ENCODE data around the gene MAP3K13.

Gene MAP3K13

DNA sequence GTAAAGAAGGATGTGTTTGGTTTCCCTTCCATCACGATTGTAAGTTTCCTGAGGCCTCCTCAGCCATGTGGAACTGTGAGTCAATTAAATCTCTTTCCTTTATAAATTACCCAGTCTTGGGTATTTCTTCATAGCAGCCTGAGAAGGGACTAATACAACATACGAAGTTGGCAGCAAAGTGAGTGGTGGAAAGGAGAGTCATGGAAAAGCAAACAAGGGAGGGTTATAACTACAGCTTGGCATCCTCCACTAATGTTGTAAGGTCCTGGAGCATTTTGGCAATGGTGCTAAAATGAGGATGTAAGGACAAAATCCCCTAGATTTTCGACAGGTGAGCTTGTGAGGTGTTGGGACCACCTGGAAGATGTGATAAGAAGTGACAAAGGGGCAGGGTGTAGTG lies 141.7 kb downstream of the MAP3K13 start:
- H4K20me1 ChIP-seq (ENCODE audit: control insufficient read depth, insufficient read depth, low read depth, low read length), result no peaks in the 10 kb centered on the region
- no peaks in the 10 kb centered on the region for H3F3A ChIP-seq (ENCODE audit: control insufficient read depth, insufficient read depth)
- no peaks in the 10 kb centered on the region for H3K79me2 ChIP-seq (ENCODE audit: control insufficient read depth, low read length)
- H3K27me3 ChIP-seq (ENCODE audit: control insufficient read depth, low read length), result peaks cover 15% of the 10 kb centered on the region
- H3K4me1 ChIP-seq (ENCODE audit: control insufficient read depth, low read length), result no peaks in the 10 kb centered on the region
- no peak for TF ChIP-seq EZH2phosphoT487 (IDR thresholded peaks at IDR 0.05; ENCODE audit: borderline replicate concordance, low read length)
- TF ChIP-seq, protein P1, sequence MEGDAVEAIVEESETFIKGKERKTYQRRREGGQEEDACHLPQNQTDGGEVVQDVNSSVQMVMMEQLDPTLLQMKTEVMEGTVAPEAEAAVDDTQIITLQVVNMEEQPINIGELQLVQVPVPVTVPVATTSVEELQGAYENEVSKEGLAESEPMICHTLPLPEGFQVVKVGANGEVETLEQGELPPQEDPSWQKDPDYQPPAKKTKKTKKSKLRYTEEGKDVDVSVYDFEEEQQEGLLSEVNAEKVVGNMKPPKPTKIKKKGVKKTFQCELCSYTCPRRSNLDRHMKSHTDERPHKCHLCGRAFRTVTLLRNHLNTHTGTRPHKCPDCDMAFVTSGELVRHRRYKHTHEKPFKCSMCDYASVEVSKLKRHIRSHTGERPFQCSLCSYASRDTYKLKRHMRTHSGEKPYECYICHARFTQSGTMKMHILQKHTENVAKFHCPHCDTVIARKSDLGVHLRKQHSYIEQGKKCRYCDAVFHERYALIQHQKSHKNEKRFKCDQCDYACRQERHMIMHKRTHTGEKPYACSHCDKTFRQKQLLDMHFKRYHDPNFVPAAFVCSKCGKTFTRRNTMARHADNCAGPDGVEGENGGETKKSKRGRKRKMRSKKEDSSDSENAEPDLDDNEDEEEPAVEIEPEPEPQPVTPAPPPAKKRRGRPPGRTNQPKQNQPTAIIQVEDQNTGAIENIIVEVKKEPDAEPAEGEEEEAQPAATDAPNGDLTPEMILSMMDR (IDR thresholded peaks at IDR 0.05; ENCODE audit: low read depth, low read length, poor library complexity, severe bottlenecking), result no peak
- H3K9me2 ChIP-seq (replicated peaks; ENCODE audit: control insufficient read depth, low read length), result no peaks in the 10 kb centered on the region
- no peak overlapping the region for H3K27ac ChIP-seq (ENCODE audit: low read depth, low read length)
- H3K36me3 ChIP-seq (ENCODE audit: control insufficient read depth, low read length), result no peaks in the 10 kb centered on the region
- H3K4me3 ChIP-seq (ENCODE audit: low read length), result no peak overlapping the region
- no peak overlapping the region for H3K4me2 ChIP-seq (ENCODE audit: low read length)
- no peaks in the 10 kb centered on the region for H3K9me3 ChIP-seq (ENCODE audit: control insufficient read depth, insufficient read depth, low read length)

DNA sequence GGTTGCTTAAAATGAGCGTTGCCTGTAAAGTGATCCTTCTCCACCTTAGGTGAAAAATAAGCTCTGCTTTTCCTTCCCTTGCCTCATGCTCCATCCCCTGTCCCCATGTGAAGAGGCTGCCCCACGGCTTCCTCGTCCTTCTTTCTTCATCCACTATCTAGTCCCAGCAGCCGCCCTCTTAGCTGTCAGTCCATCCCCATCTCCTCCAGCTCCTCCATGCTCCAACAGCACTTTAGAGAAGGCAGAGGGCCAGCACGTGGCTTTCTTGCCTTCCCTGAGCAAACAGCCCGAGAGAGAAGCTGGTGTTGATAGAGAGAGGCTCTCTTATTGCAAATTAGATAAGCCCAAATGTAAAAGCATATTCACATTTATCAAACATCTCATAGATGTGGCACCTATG lies 144.9 kb downstream of the MAP3K13 start:
- no peaks in the 10 kb centered on the region for H3K36me3 ChIP-seq (ENCODE audit: control insufficient read depth, low read length)
- H3K4me1 ChIP-seq (ENCODE audit: control insufficient read depth, low read length), result no peaks in the 10 kb centered on the region
- TF ChIP-seq, protein P1 (IDR thresholded peaks at IDR 0.05; ENCODE audit: low read depth, low read length, poor library complexity, severe bottlenecking), result no peak
- no peak for TF ChIP-seq EZH2phosphoT487 (IDR thresholded peaks at IDR 0.05; ENCODE audit: borderline replicate concordance, low read length)

DNA sequence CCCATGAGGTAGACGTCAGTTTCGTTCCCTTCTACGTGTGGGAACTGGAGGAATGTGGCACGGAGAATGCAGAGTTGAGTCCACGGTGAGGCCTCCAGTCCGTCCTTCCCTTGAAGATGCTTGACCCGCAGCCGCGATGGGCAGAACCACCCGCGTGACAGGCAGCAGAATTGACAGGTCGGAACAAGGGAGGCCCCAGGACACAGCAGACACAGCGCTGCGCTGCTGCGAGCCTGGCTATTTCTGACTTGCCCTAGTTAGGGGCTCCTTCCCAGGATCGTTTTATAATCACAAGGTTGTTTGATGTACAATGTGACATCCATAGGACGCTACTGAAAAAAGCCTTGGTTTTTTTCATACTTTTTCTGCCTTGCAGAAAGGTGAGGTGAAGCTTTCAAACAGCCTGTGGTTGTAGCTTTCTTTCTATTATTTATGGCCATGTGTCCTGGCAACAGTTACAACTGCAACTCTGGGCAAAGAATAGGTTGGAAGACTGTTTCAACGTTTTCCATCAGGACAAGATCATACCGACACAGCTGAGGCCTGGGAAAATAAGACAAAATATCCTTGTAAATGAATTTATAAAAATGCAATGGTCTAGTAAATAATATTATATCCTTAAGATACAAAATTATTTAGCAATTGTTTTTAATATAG lies 145.5 kb downstream of the MAP3K13 start:
- H3K79me2 ChIP-seq (ENCODE audit: control insufficient read depth, low read length), result no peaks in the 10 kb centered on the region
- H3K27ac ChIP-seq (ENCODE audit: low read depth, low read length), result no peak overlapping the region
- no peaks in the 10 kb centered on the region for H3K9me2 ChIP-seq (replicated peaks; ENCODE audit: control insufficient read depth, low read length)
- H3K9me3 ChIP-seq (ENCODE audit: control insufficient read depth, insufficient read depth, low read length), result no peaks in the 10 kb centered on the region
- no peaks in the 10 kb centered on the region for H4K20me1 ChIP-seq (ENCODE audit: control insufficient read depth, insufficient read depth, low read depth, low read length)
- no peak overlapping the region for H3K4me3 ChIP-seq (ENCODE audit: low read length)
- no peaks in the 10 kb centered on the region for H3K4me1 ChIP-seq (ENCODE audit: control insufficient read depth, low read length)
- TF ChIP-seq EZH2phosphoT487 (IDR thresholded peaks at IDR 0.05; ENCODE audit: borderline replicate concordance, low read length), result no peak
- TF ChIP-seq, protein P1 (IDR thresholded peaks at IDR 0.05; ENCODE audit: low read depth, low read length, poor library complexity, severe bottlenecking), result no peak
- H3K4me2 ChIP-seq (ENCODE audit: low read length), result no peak overlapping the region
- H3F3A ChIP-seq (ENCODE audit: control insufficient read depth, insufficient read depth), result no peaks in the 10 kb centered on the region
- H3K27me3 ChIP-seq (ENCODE audit: control insufficient read depth, low read length), result no peaks in the 10 kb centered on the region
- H3K36me3 ChIP-seq (ENCODE audit: control insufficient read depth, low read length), result no peaks in the 10 kb centered on the region

More for the DNA sequence above, 144.9 kb downstream of the MAP3K13 start:
- Histone ChIP-seq H3K27ac (ENCODE audit: low read depth, low read length) (no peak overlapping the region), H3K4me2 (ENCODE audit: low read length) (no peak overlapping the region), H3K4me3 (ENCODE audit: low read length) (no peak overlapping the region), H3F3A (ENCODE audit: control insufficient read depth, insufficient read depth) (no peaks in the 10 kb centered on the region), H3K9me2 (replicated peaks; ENCODE audit: control insufficient read depth, low read length) (no peaks in the 10 kb centered on the region), H3K9me3 (ENCODE audit: control insufficient read depth, insufficient read depth, low read length) (no peaks in the 10 kb centered on the region), H3K27me3 (ENCODE audit: control insufficient read depth, low read length) (peaks cover 5% of the 10 kb centered on the region), H3K79me2 (ENCODE audit: control insufficient read depth, low read length) (no peaks in the 10 kb centered on the region), H4K20me1 (ENCODE audit: control insufficient read depth, insufficient read depth, low read depth, low read length) (no peaks in the 10 kb centered on the region)

Data from DOHH2 (cell line).